Liver (tissue), 9 donors: ENCODE results near the gene SMS. TPM values are rescaled to one million over a fixed set of nuclear protein-coding genes. Genes with fewer than 3 reads are reported as not detected.

Experiments used
- DNase-seq: peaks from one replicate; pipeline ENCODE4 v3.0.0-alpha.2; 2017; ENCODE audit warnings: low spot score
- H3K27ac ChIP-seq, 2 donors: one replicate each; pipeline ENCODE4 v1.7.0; 2013; ENCODE audit warnings: inconsistent platforms in 2 of 2, low read length in 2 of 2, control low read depth in 1 of 2, low read depth in 1 of 2, mild to moderate bottlenecking in 1 of 2
- H3K27me3 ChIP-seq, 4 donors: one replicate each; pipeline versions ENCODE4 v1.6.1 to v1.7.0; 2013; ENCODE audit warnings: low read length in 3 of 4, inconsistent platforms in 1 of 4, mild to moderate bottlenecking in 1 of 4, moderate library complexity in 1 of 4; ENCODE audit not compliant: control insufficient read depth in 4 of 4, insufficient read depth in 4 of 4
- H3K36me3 ChIP-seq, 4 donors: one replicate each; pipeline versions ENCODE4 v1.6.1 to v1.7.0; 2013; ENCODE audit warnings: low read length in 3 of 4, mild to moderate bottlenecking in 3 of 4, low read depth in 1 of 4, moderate library complexity in 1 of 4; ENCODE audit not compliant: control insufficient read depth in 4 of 4, insufficient read depth in 3 of 4
- H3K4me1 ChIP-seq, 4 donors: one replicate each; pipeline versions ENCODE4 v1.6.1 to v1.7.0; 2013; ENCODE audit warnings: low read length in 3 of 4, mild to moderate bottlenecking in 3 of 4, moderate library complexity in 1 of 4; ENCODE audit not compliant: control insufficient read depth in 4 of 4, insufficient read depth in 4 of 4
- H3K4me3 ChIP-seq, 3 donors: one replicate each; pipeline versions ENCODE4 v1.6.1 to v1.7.0; 2013; ENCODE audit warnings: low read length in 3 of 3, control low read depth in 1 of 3, low read depth in 1 of 3, mild to moderate bottlenecking in 1 of 3
- H3K9ac ChIP-seq, 2 donors: one replicate each; pipeline ENCODE4 v1.7.0; 2013; ENCODE audit warnings: low read length in 2 of 2, mild to moderate bottlenecking in 2 of 2, moderate library complexity in 2 of 2, control low read depth in 1 of 2, low read depth in 1 of 2
- H3K9me3 ChIP-seq, 4 donors: one replicate each; pipeline versions ENCODE4 v1.6.1 to v1.7.0; 2013; ENCODE audit warnings: low read length in 3 of 4; ENCODE audit not compliant: control insufficient read depth in 4 of 4
- CTCF ChIP-seq: fragments of 150-350 bp; IDR thresholded peaks from 2 replicates; pipeline ENCODE4 v1.5.1; 2017; ENCODE audit warnings: improper control_type of control experiment, low read depth, low read length; ENCODE audit not compliant: missing input control
- EGR1 ChIP-seq, 2 donors: IDR thresholded peaks; 2 replicates each; pipeline ENCODE4 v1.6.1; 2016 to 2018; ENCODE audit warnings: antibody characterized with exemption in 2 of 2, low read depth in 2 of 2
- FOXA1 ChIP-seq: IDR thresholded peaks from 2 replicates; pipeline ENCODE4 v1.6.1; 2016; ENCODE audit warnings: antibody characterized with exemption
- FOXA2 ChIP-seq: IDR thresholded peaks from 2 replicates; pipeline ENCODE4 v1.6.1; 2016; ENCODE audit warnings: antibody characterized with exemption
- GABPA ChIP-seq, 2 donors: IDR thresholded peaks in 1 of 2; conservative IDR thresholded peaks in 1 of 2; 2 replicates each; pipeline ENCODE4 v1.6.1; 2016; ENCODE audit warnings: antibody characterized with exemption in 2 of 2, mild to moderate bottlenecking in 1 of 2, moderate library complexity in 1 of 2
- HNF4A ChIP-seq, 2 donors: conservative IDR thresholded peaks; 2 replicates each; pipeline ENCODE4 v1.6.1; 2016; ENCODE audit warnings: antibody characterized with exemption in 2 of 2, mild to moderate bottlenecking in 2 of 2
- HNF4G ChIP-seq: IDR thresholded peaks from 2 replicates; pipeline ENCODE4 v1.6.1; 2016; ENCODE audit warnings: antibody characterized with exemption
- JUND ChIP-seq, 2 donors: IDR thresholded peaks; 2 replicates each; pipeline ENCODE4 v1.6.1; 2016; ENCODE audit warnings: antibody characterized with exemption in 2 of 2
- NR2F2 ChIP-seq: IDR thresholded peaks from 2 replicates; pipeline ENCODE4 v1.6.1; 2016; ENCODE audit warnings: antibody characterized with exemption
- RAD21 ChIP-seq, 2 donors: IDR thresholded peaks; 2 replicates each; pipeline ENCODE4 v1.6.1; 2016; ENCODE audit warnings: antibody characterized with exemption in 2 of 2, mild to moderate bottlenecking in 2 of 2
- SP1 ChIP-seq: IDR thresholded peaks from 2 replicates; pipeline ENCODE4 v1.6.1; 2018; ENCODE audit warnings: antibody characterized with exemption, mild to moderate bottlenecking
- TAF1 ChIP-seq: conservative IDR thresholded peaks from 2 replicates; pipeline ENCODE4 v1.6.1; 2016; ENCODE audit warnings: antibody characterized with exemption, mild to moderate bottlenecking
- ZBTB33 ChIP-seq: IDR thresholded peaks from 2 replicates; pipeline ENCODE4 v1.6.1; 2016; ENCODE audit warnings: antibody characterized with exemption
- WGBS: extraction: QIAGEN DNeasy Blood & Tissue Kit; methylation state at CpG from one replicate; pipeline ENCODE4 v1.1.7; 2013; 5-methylcytosine and 5-hydroxymethylcytosine counted together
- polyA plus RNA-seq, 2 donors: library from polyadenylated mRNA; stranded (reverse) in 1 of 2; unstranded in 1 of 2; fragments of 200-250 nt in 1 of 2; fragments of >200 nt in 1 of 2; fragmentation: Nextera tagmentation in 1 of 2; extraction: Ambion mirVana in 1 of 2; gene quantifications; one replicate each; pipeline versions ENCODE4 v1.2.1 to v1.2.3, GENCODE V29; 2013 to 2015
- total RNA-seq, 2 donors: library from RNA; depleted of rRNA; stranded (reverse); fragments of >200 nt; gene quantifications; one replicate each; pipeline ENCODE4 v1.2.3, GENCODE V29; 2014
- TF ChIP-seq, protein P1 (sequence below): IDR thresholded peaks from 2 replicates; pipeline ENCODE4 v1.6.1; 2016; ENCODE audit warnings: antibody characterized with exemption, mild to moderate bottlenecking
- TF ChIP-seq, protein P2 (sequence below): IDR thresholded peaks from 2 replicates; pipeline ENCODE4 v1.6.1; 2016; ENCODE audit warnings: antibody characterized with exemption
- donor health status: healthy.
- donor health status: healthy.
- donor health status: healthy.
- donor health status: healthy.
- donor health status: healthy.

The SMS gene
- total and polyA plus RNA-seq, 4 donors = 13.9 to 41.0 (median 17.8) TPM

DNA sequence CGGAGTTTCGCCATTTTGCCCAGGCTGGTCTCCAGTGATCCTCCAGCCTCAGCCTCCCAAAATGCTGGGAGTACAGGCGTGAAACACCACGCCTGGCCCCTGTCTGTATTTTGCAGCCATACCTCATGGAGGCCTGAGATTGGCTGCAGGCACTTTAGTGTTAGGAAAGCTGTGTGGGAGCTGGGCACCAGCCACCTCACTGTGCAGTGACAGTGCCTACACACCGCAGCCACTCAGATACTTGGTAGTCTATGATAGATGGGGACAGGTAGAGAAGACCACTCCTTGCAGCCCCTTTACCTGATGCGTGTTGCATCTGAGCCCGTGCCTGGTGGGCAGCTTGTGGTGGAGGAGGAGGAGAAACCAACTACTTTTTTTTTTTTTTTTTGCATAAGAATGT lies 16.3 kb downstream of the SMS start:
- Histone ChIP-seq H3K4me3 (no peak overlapping the region), H3K36me3 (no peaks in the 10 kb centered on the region), H3K9me3 (no peaks in the 10 kb centered on the region), H3K27me3 (no peaks in the 10 kb centered on the region), H3K27ac (no peak overlapping the region), H3K9ac (no peak overlapping the region), H3K4me1 (peaks cover 0 to 3% (median 0%) of the 10 kb centered on the region in 4 donors)
- TF ChIP-seq HNF4G (no peak), RAD21 (IDR thresholded peaks at IDR 0.05) (no peak), JUND (IDR thresholded peaks at IDR 0.05) (no peak), TAF1 (no peak), GABPA (IDR thresholded peaks at IDR 0.05 in 1 of 2, conservative IDR thresholded peaks at IDR 0.05 in 1 of 2) (no peak), FOXA2 (no peak), CTCF (no peak), FOXA1 (no peak)
- TF ChIP-seq, protein P1, sequence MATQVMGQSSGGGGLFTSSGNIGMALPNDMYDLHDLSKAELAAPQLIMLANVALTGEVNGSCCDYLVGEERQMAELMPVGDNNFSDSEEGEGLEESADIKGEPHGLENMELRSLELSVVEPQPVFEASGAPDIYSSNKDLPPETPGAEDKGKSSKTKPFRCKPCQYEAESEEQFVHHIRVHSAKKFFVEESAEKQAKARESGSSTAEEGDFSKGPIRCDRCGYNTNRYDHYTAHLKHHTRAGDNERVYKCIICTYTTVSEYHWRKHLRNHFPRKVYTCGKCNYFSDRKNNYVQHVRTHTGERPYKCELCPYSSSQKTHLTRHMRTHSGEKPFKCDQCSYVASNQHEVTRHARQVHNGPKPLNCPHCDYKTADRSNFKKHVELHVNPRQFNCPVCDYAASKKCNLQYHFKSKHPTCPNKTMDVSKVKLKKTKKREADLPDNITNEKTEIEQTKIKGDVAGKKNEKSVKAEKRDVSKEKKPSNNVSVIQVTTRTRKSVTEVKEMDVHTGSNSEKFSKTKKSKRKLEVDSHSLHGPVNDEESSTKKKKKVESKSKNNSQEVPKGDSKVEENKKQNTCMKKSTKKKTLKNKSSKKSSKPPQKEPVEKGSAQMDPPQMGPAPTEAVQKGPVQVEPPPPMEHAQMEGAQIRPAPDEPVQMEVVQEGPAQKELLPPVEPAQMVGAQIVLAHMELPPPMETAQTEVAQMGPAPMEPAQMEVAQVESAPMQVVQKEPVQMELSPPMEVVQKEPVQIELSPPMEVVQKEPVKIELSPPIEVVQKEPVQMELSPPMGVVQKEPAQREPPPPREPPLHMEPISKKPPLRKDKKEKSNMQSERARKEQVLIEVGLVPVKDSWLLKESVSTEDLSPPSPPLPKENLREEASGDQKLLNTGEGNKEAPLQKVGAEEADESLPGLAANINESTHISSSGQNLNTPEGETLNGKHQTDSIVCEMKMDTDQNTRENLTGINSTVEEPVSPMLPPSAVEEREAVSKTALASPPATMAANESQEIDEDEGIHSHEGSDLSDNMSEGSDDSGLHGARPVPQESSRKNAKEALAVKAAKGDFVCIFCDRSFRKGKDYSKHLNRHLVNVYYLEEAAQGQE = no peak
- no peak for DNase-seq
- WGBS = 99% methylated on average over 7 of the region's 7 CpGs

GRCh38 chrX:21958187-21958586 lies 17.7 kb downstream of the SMS start:
- H3K4me1 ChIP-seq = peaks cover 0 to 3% (median 0%) of the 10 kb centered on the region in 4 donors
- H3K9ac ChIP-seq = no peak overlapping the region
- H3K4me3 ChIP-seq = no peak overlapping the region
- 97% methylated on average over 8 of the region's 8 CpGs for WGBS
- DNase-seq = no peak
- H3K27ac ChIP-seq = no peak overlapping the region
- H3K9me3 ChIP-seq = no peaks in the 10 kb centered on the region
- no peaks in the 10 kb centered on the region for H3K27me3 ChIP-seq
- H3K36me3 ChIP-seq = no peaks in the 10 kb centered on the region
- TF ChIP-seq FOXA1 (no peak), EGR1 (IDR thresholded peaks at IDR 0.05; ENCODE audit: low read depth in 2 of 2) (no peak)

GRCh38 chrX:21958916-21959315 lies 18.4 kb downstream of the SMS start:
- DNase-seq = no peak
- Histone ChIP-seq H3K27me3 (no peaks in the 10 kb centered on the region), H3K9me3 (no peaks in the 10 kb centered on the region), H3K9ac (no peak overlapping the region), H3K4me3 (no peak overlapping the region), H3K36me3 (no peaks in the 10 kb centered on the region), H3K27ac (no peak overlapping the region), H3K4me1 (peaks cover 0 to 3% (median 1%) of the 10 kb centered on the region in 4 donors)
- 91% methylated on average over 4 of the region's 4 CpGs for WGBS
- TF ChIP-seq SP1 = no peak
- no peak for TF ChIP-seq NR2F2
- TF ChIP-seq ZBTB33 = no peak
- TF ChIP-seq FOXA2 = no peak
- no peak for TF ChIP-seq HNF4A (conservative IDR thresholded peaks at IDR 0.05)
- no peak for TF ChIP-seq GABPA (IDR thresholded peaks at IDR 0.05 in 1 of 2, conservative IDR thresholded peaks at IDR 0.05 in 1 of 2)
- TF ChIP-seq, protein P1 = no peak
- TF ChIP-seq, protein P2, sequence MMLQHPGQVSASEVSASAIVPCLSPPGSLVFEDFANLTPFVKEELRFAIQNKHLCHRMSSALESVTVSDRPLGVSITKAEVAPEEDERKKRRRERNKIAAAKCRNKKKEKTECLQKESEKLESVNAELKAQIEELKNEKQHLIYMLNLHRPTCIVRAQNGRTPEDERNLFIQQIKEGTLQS = no peak
- no peak for TF ChIP-seq HNF4G
- TF ChIP-seq FOXA1 = no peak
